Neural cell (in vitro differentiated cells): ENCODE data around the gene TSC1.

Experiments used
- EZH2 ChIP-seq: fragments of 200-600, 300-800 bp; shearing (Covaris generic), sonication (generic); IDR thresholded peaks from 2 replicates; pipeline ENCODE4 v1.6.1; 2014; ENCODE audit warnings: antibody characterized with exemption, low read length, borderline replicate concordance, mild to moderate bottlenecking; ENCODE audit not compliant: insufficient read depth, poor library complexity, severe bottlenecking
- REST ChIP-seq: IDR thresholded peaks from 2 replicates; pipeline ENCODE4 v1.6.1; 2012; ENCODE audit warnings: borderline replicate concordance

- no peak for TF ChIP-seq REST
- no peak for TF ChIP-seq EZH2
Measured at GRCh38 chr9:132853482-132853881, 90.9 kb downstream of the TSC1 start.
